ENCODE data around the gene DCUN1D3. TPM values are rescaled to one million over a fixed set of nuclear protein-coding genes. Genes with fewer than 3 reads are reported as not detected.
"Not testable (repeated sequence)": the region's sequence is repeated elsewhere in the genome, so short reads cannot be mapped to it uniquely, and the experiment has no call there.

The DCUN1D3 gene
- total and polyA plus RNA-seq, 2 experiments from 2014 or later, result 15.0 to 40.3 TPM

GRCh38 chr16:20862162-20862960 is 37.8 kb downstream of the DCUN1D3 start:
- Histone ChIP-seq H3K4me1 (ENCODE audit: insufficient read depth) (peaks cover 15% of the 10 kb centered on the region), H3K36me3 (replicated peaks; ENCODE audit: insufficient read depth, low read depth) (no peaks in the 10 kb centered on the region), H4K20me1 (ENCODE audit: insufficient read depth, poor library complexity, severe bottlenecking) (peaks cover 20% of the 10 kb centered on the region), H2AFZ (no peak overlapping the region), H3K4me2 (no peak overlapping the region), H3K27me3 (no peaks in the 10 kb centered on the region), H3K4me3 (no peak overlapping the region), H3K79me2 (peaks cover 79% of the 10 kb centered on the region), H3K9me3 (ENCODE audit: low read depth) (no peaks in the 10 kb centered on the region), H3K9me2 (replicated peaks; ENCODE audit: insufficient read depth) (no peaks in the 10 kb centered on the region), H3K27ac (no peak overlapping the region)
- 97% methylated on average over 21 of the region's 21 CpGs for WGBS (ENCODE audit: low lambda C conversion rate, missing lambda C conversion rate)
- no peak for TF ChIP-seq CTCF (IDR thresholded peaks at IDR 0.05; ENCODE audit: poor library complexity)
- TF ChIP-seq EZH2 (IDR thresholded peaks at IDR 0.05; ENCODE audit: borderline replicate concordance), result no peak
- no peak for TF ChIP-seq EZH2phosphoT487 (IDR thresholded peaks at IDR 0.05; ENCODE audit: low read depth, severe bottlenecking, unreplicated experiment)
- DNase-seq (ENCODE audit: low spot score), result no peak

- H3K36me3 ChIP-seq (replicated peaks; ENCODE audit: insufficient read depth, low read depth); H2AFZ ChIP-seq: not testable (repeated sequence)
Observed at GRCh38 chr16:20860995-20861394, 39.2 kb downstream of the DCUN1D3 start.

GRCh38 chr16:20860361-20860760 is 39.8 kb downstream of the DCUN1D3 start:
- Histone ChIP-seq H3K9me3 (ENCODE audit: low read depth) (no peaks in the 10 kb centered on the region), H3K4me3 (no peak overlapping the region), H3K79me2 (peaks cover 76% of the 10 kb centered on the region), H3K27me3 (no peaks in the 10 kb centered on the region), H3K36me3 (replicated peaks; ENCODE audit: insufficient read depth, low read depth) (no peaks in the 10 kb centered on the region), H3K4me1 (ENCODE audit: insufficient read depth) (peaks cover 2% of the 10 kb centered on the region), H3K27ac (no peak overlapping the region), H3K9me2 (replicated peaks; ENCODE audit: insufficient read depth) (no peaks in the 10 kb centered on the region), H3K4me2 (no peak overlapping the region), H4K20me1 (ENCODE audit: insufficient read depth, poor library complexity, severe bottlenecking) (peaks cover 13% of the 10 kb centered on the region), H2AFZ (no peak overlapping the region)
- no peak for DNase-seq (ENCODE audit: low spot score)
- TF ChIP-seq EZH2phosphoT487 (IDR thresholded peaks at IDR 0.05; ENCODE audit: low read depth, severe bottlenecking, unreplicated experiment), result no peak
- TF ChIP-seq EZH2 (IDR thresholded peaks at IDR 0.05; ENCODE audit: borderline replicate concordance), result no peak
- TF ChIP-seq CTCF (IDR thresholded peaks at IDR 0.05; ENCODE audit: poor library complexity), result no peak
- WGBS (ENCODE audit: low lambda C conversion rate, missing lambda C conversion rate), result 95% methylated on average over 4 of the region's 4 CpGs

More at GRCh38 chr16:20860995-20861394, 39.2 kb downstream of the DCUN1D3 start:
- Histone ChIP-seq H3K79me2 (peaks cover 79% of the 10 kb centered on the region), H4K20me1 (ENCODE audit: insufficient read depth, poor library complexity, severe bottlenecking) (peaks cover 13% of the 10 kb centered on the region)
- DNase-seq (ENCODE audit: low spot score); H3K4me2 ChIP-seq; H3K27me3 ChIP-seq; H3K4me3 ChIP-seq; H3K27ac ChIP-seq; H3K4me1 ChIP-seq (ENCODE audit: insufficient read depth); H3K9me3 ChIP-seq (ENCODE audit: low read depth); H3K9me2 ChIP-seq (replicated peaks; ENCODE audit: insufficient read depth): not testable (repeated sequence)
- WGBS (ENCODE audit: low lambda C conversion rate, missing lambda C conversion rate), result 97% methylated on average over 3 of the region's 4 CpGs

GRCh38 chr16:20859699-20860098 is 40.5 kb downstream of the DCUN1D3 start:
- no peak for DNase-seq (ENCODE audit: low spot score)
- Histone ChIP-seq H3K27me3 (no peaks in the 10 kb centered on the region), H4K20me1 (ENCODE audit: insufficient read depth, poor library complexity, severe bottlenecking) (peaks cover 13% of the 10 kb centered on the region), H3K27ac (no peak overlapping the region), H3K79me2 (peaks cover 70% of the 10 kb centered on the region), H3K9me2 (replicated peaks; ENCODE audit: insufficient read depth) (no peaks in the 10 kb centered on the region), H2AFZ (no peak overlapping the region), H3K4me2 (no peak overlapping the region), H3K4me1 (ENCODE audit: insufficient read depth) (no peaks in the 10 kb centered on the region), H3K4me3 (no peak overlapping the region), H3K9me3 (ENCODE audit: low read depth) (no peaks in the 10 kb centered on the region), H3K36me3 (replicated peaks; ENCODE audit: insufficient read depth, low read depth) (no peaks in the 10 kb centered on the region)
- 77% methylated on average over 4 of the region's 4 CpGs for WGBS (ENCODE audit: low lambda C conversion rate, missing lambda C conversion rate)
- TF ChIP-seq EZH2phosphoT487 (IDR thresholded peaks at IDR 0.05; ENCODE audit: low read depth, severe bottlenecking, unreplicated experiment), result no peak
- no peak for TF ChIP-seq EZH2 (IDR thresholded peaks at IDR 0.05; ENCODE audit: borderline replicate concordance)
- no peak for TF ChIP-seq CTCF (IDR thresholded peaks at IDR 0.05; ENCODE audit: poor library complexity)

Measured in hepatocyte (in vitro differentiated cells).